Tibial artery (tissue), 4 donors: Measurements from ENCODE around the gene CD72.
"Not testable (repeated sequence)": the region's sequence is repeated elsewhere in the genome, so short reads cannot be mapped to it uniquely, and the experiment has no call there.

Experiments
- DNase-seq, 2 donors: peaks; one replicate each; pipeline ENCODE4 v3.0.0-alpha.2; 2019
- H3K27ac ChIP-seq, 2 donors: fragments of 200-600 bp; sonication (generic) in 1 of 2; 1 replicate in 1 of 2; 2 replicates in 1 of 2; pipeline ENCODE4 v1.5.1; 2018 to 2019; ENCODE audit warnings: mild to moderate bottlenecking in 1 of 2
- H3K27me3 ChIP-seq, 2 donors: fragments of 200-600 bp; sonication (generic) in 1 of 2; one replicate each; pipeline versions ENCODE4 v1.5.1 to v1.6.0; 2016 to 2019
- H3K36me3 ChIP-seq, 3 donors: fragments of 200-600 bp; sonication (generic) in 2 of 3; one replicate each; pipeline ENCODE4 v1.5.1; 2016 to 2019; ENCODE audit warnings: mild to moderate bottlenecking in 2 of 3
- H3K4me1 ChIP-seq, 4 donors: fragments of 200-600 bp; sonication (generic) in 2 of 4; 1 replicate in 3 of 4; 2 replicates in 1 of 4; pipeline ENCODE4 v1.5.1; 2016 to 2019
- H3K4me3 ChIP-seq, 2 donors: fragments of 200-600 bp; sonication (generic) in 1 of 2; 1 replicate in 1 of 2; 2 replicates in 1 of 2; pipeline ENCODE4 v1.5.1; 2018 to 2019; ENCODE audit warnings: mild to moderate bottlenecking in 2 of 2
- H3K9me3 ChIP-seq, 3 donors: fragments of 200-600 bp; sonication (generic) in 1 of 3; one replicate each; pipeline ENCODE4 v1.5.1; 2016 to 2019
- intact Hi-C: fragments of 100-400 bp; cut with DNase I; formaldehyde crosslinking; loops from one replicate; pipeline ENCODE4 v1.15.0; 2023; ENCODE audit warnings: low total_unique reads
- TF ChIP-seq, protein P1 (sequence below), 2 experiments: fragments of 200-600 bp in 1 of 2; fragments of 450-650 bp in 1 of 2; IDR thresholded peaks; one replicate each; pipeline ENCODE4 v1.5.1; 2017 to 2019; ENCODE audit warnings: antibody characterized with exemption in 2 of 2, mild to moderate bottlenecking in 1 of 2, moderate library complexity in 1 of 2

The CD72 gene

DNA sequence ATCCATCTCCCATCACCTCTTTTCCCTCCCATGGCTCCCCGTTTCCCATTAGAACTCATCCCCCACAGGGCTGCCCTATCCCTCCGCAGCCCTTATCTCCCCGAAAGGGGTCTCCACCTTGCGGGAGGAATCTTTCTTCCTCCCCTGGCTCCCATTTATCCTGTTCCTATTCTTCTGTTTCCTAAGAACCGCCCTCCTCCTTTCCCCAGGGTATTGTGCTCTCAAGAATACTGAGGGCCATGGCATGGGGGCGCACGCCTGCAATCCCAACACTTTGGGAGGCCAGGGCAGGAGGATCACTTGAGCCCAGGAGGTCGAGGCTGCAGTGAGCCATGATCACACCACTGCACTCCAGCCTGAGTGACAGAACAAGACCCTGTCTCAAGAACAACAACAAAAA, 665 bp downstream of the CD72 start:
- H3K27ac ChIP-seq: no peak overlapping the region
- TF ChIP-seq, protein P1, sequence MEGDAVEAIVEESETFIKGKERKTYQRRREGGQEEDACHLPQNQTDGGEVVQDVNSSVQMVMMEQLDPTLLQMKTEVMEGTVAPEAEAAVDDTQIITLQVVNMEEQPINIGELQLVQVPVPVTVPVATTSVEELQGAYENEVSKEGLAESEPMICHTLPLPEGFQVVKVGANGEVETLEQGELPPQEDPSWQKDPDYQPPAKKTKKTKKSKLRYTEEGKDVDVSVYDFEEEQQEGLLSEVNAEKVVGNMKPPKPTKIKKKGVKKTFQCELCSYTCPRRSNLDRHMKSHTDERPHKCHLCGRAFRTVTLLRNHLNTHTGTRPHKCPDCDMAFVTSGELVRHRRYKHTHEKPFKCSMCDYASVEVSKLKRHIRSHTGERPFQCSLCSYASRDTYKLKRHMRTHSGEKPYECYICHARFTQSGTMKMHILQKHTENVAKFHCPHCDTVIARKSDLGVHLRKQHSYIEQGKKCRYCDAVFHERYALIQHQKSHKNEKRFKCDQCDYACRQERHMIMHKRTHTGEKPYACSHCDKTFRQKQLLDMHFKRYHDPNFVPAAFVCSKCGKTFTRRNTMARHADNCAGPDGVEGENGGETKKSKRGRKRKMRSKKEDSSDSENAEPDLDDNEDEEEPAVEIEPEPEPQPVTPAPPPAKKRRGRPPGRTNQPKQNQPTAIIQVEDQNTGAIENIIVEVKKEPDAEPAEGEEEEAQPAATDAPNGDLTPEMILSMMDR (IDR thresholded peaks at IDR 0.05): no peak
- H3K36me3 ChIP-seq: no peaks in the 10 kb centered on the region
- intact Hi-C loops: no loop called here
- H3K9me3 ChIP-seq: no peaks in the 10 kb centered on the region
- H3K27me3 ChIP-seq: peaks cover 0 to 12% of the 10 kb centered on the region in 2 donors
- H3K4me1 ChIP-seq: peaks cover 0 to 11% (median 10%) of the 10 kb centered on the region in 4 donors
- peak overlapping the region; percentile 32 to 53 for H3K4me3 ChIP-seq
- no peak for DNase-seq

DNA sequence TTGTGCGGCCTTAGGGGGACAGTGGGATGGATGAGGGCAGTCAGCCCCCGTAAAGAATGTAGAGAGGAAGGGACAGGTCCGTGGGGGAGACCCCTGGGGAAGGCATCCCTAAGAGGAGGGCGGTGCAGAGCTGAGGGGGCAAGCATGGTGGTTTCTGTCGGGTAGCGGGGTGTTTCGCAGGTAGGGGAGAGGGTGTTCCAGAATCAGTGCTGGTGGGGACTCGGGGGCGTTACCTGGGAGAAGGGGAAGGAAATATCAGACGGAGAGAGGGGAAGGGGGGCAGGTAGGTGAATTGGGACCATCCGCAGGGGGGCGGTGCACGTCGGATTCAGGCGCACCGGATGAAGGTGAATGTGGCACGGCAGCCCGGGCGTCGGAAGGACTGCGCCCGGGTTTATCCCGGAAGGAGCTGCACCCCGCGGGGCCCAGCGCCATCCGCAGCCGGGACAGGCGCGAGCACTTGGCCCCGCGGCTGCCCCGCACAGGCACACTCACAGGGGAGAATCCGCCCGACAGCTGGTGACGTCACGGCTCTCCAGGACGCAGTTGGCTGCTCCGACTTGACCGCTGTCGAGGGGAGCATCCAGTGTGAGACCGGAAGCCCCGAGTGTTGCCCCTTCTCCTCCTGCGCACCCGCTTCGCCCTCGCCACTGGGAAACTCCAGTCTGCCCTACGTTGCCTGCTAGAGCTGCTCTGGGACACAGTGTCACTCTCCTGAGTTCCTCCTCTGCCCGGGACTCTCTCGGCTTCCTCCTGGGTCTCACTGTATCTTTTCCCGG, 1.3 kb downstream of the CD72 start:
- Histone ChIP-seq H3K4me1 (peaks cover 0 to 11% (median 10%) of the 10 kb centered on the region in 4 donors), H3K9me3 (no peaks in the 10 kb centered on the region), H3K36me3 (no peaks in the 10 kb centered on the region), H3K27me3 (peaks cover 0 to 12% of the 10 kb centered on the region in 2 donors), H3K4me3 (peak overlapping the region; percentile 32 to 53), H3K27ac (no peak overlapping the region)
- intact Hi-C loops: no loop called here
- TF ChIP-seq, protein P1 (IDR thresholded peaks at IDR 0.05): no peak
- DNase-seq: peak; percentile 66 to 84

DNA sequence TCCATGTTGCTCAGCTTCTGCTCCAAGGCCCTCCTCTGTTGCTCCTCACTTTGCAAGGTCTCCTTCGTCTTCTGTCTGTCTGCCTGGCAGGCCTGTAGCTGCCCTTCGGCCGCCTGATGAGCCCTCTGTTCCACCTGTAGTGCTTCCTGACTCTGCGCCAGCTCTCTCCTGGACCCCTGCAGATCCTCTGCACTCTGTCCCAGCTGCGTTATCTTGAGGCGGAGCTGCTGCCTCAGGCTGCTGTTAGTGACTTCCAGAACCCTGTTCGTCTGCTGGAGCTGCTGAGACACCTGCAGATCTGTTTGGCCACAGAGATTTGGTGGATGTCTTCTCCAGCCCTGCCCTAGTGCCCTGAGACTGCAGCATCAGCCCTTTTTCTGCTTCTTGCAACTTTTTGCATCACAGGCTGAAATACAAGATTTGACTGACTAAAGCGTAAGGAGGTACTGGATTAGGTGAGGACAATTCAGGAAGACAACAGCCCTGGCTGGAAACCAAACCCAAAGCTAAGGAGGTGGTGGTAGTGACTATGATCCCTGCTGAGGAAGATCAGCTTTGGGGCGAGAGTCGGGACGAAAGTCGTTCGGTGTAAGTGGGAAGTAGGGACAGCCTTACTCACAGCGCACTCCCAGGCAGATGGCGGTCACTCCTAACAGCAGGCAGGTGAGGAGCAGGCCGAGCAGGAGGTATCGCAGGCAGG, 2.1 kb downstream of the CD72 start:
- Histone ChIP-seq H3K4me3 (no peak overlapping the region), H3K27ac (no peak overlapping the region), H3K27me3 (peaks cover 0 to 12% of the 10 kb centered on the region in 2 donors), H3K4me1 (peaks cover 0 to 11% (median 10%) of the 10 kb centered on the region in 4 donors), H3K9me3 (no peaks in the 10 kb centered on the region), H3K36me3 (no peaks in the 10 kb centered on the region)
- no peak for DNase-seq
- intact Hi-C loops: no loop called here
- TF ChIP-seq, protein P1 (IDR thresholded peaks at IDR 0.05): no peak

DNA sequence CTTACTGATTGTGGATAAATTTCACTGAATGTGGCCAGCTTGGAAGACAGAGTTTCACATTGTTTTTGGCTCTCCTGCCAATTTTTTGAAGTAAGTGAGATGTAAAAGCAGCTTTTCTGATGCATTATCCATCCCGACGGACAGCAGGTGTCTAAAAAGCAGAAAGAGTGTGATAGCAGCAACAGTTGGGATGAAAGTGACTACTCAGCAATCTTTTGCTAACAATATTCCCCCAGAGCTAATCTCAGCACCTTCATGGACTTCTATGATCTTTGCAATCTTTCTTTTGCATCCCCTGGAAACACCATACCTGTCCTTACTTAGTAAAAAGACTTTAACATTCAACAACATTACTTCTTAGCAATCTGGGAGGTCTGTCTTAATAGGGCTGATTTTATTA, 5.4 kb downstream of the CD72 start:
- Histone ChIP-seq H3K4me1 (peaks cover 0 to 14% (median 11%) of the 10 kb centered on the region in 4 donors), H3K27me3 (peaks cover 0 to 8% of the 10 kb centered on the region in 2 donors), H3K4me3 (no peak overlapping the region), H3K36me3 (peaks cover 19 to 27% (median 20%) of the 10 kb centered on the region in 3 donors), H3K27ac (no peak overlapping the region), H3K9me3 (no peaks in the 10 kb centered on the region)
- intact Hi-C loops: no loop called here
- TF ChIP-seq, protein P1 (IDR thresholded peaks at IDR 0.05): no peak
- no peak for DNase-seq

DNA sequence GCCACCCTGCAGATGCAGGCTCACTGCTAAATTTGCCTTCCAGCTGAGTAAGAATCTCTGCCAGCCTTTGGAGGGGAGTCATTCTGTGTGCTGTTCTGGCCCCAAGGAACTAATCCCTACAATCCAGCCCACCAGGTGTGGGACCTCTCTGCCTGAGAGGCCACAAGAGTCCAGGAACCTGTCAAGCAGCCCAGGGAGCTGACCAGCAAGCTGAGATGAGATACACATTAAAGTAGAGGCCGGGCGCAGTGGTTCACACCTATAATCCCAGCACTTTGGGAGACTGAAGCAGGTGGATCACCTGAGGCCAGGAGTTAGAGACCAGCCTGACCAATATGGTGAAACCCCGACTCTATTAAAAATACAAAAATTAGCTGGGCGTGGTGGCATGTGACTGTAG, 6.1 kb downstream of the CD72 start:
- intact Hi-C loops, H3K27ac ChIP-seq, H3K9me3 ChIP-seq: not testable (repeated sequence)

More for the DNA sequence above, 6.1 kb downstream of the CD72 start:
- H3K27me3 ChIP-seq, DNase-seq, H3K4me3 ChIP-seq: not testable (repeated sequence)
- Histone ChIP-seq H3K4me1 (peaks cover 0 to 13% (median 11%) of the 10 kb centered on the region in 4 donors), H3K36me3 (peaks cover 19 to 34% (median 20%) of the 10 kb centered on the region in 3 donors)
